Peyer's patch (tissue), 4 donors: ENCODE measurements around the gene TMED1. TPM values are rescaled to one million over a fixed set of nuclear protein-coding genes. Genes with fewer than 3 reads are reported as not detected.
"Not testable (repeated sequence)": the region's sequence is repeated elsewhere in the genome, so short reads cannot be mapped to it uniquely, and the experiment has no call there.

Experiments used
- DNase-seq, 3 donors: peaks; one replicate each; pipeline ENCODE4 v3.0.0-alpha.2; 2017 to 2019
- H3K27ac ChIP-seq, 4 donors: fragments of 200-600 bp; sonication (generic); one replicate each; pipeline ENCODE4 v1.5.1; 2016 to 2019
- H3K27me3 ChIP-seq, 2 donors: fragments of 200-600 bp; sonication (generic); one replicate each; pipeline ENCODE4 v1.5.1; 2019
- H3K36me3 ChIP-seq, 3 donors: fragments of 200-600 bp; sonication (generic); one replicate each; pipeline ENCODE4 v1.5.1; 2016 to 2019
- H3K4me1 ChIP-seq, 4 donors: fragments of 200-600 bp; sonication (generic); one replicate each; pipeline ENCODE4 v1.5.1; 2016 to 2019
- H3K4me3 ChIP-seq, 4 donors: fragments of 200-600 bp; sonication (generic); 1 replicate in 3 of 4; 2 replicates in 1 of 4; pipeline ENCODE4 v1.5.1; 2016 to 2019; ENCODE audit warnings: mild to moderate bottlenecking in 1 of 4
- H3K9me3 ChIP-seq, 4 donors: fragments of 200-600 bp; sonication (generic); one replicate each; pipeline ENCODE4 v1.5.1; 2016 to 2019; ENCODE audit warnings: mild to moderate bottlenecking in 1 of 4
- POLR2A ChIP-seq, 2 donors: fragments of 450-650 bp; IDR thresholded peaks; one replicate each; pipeline ENCODE4 v1.5.1; 2017; ENCODE audit warnings: antibody characterized with exemption in 2 of 2, mild to moderate bottlenecking in 2 of 2, moderate library complexity in 2 of 2
- total RNA-seq, 4 donors: library from RNA; depleted of rRNA; stranded (reverse); fragments of >200 nt; gene quantifications; one replicate each; pipeline ENCODE4 v1.1.0, GENCODE V29; 2016
- TF ChIP-seq, protein P1 (sequence below), 6 experiments: fragments of 450-650 bp in 4 of 6; fragments of 200-600 bp in 2 of 6; sonication (generic) in 1 of 6; IDR thresholded peaks; one replicate each; pipeline ENCODE4 v1.5.1; 2017 to 2019; ENCODE audit warnings: antibody characterized with exemption in 6 of 6, mild to moderate bottlenecking in 3 of 6, moderate library complexity in 1 of 6

Gene TMED1
- total RNA-seq, 4 donors from 2014 or later, result 11.6 to 18.4 (median 16.0) TPM

DNA sequence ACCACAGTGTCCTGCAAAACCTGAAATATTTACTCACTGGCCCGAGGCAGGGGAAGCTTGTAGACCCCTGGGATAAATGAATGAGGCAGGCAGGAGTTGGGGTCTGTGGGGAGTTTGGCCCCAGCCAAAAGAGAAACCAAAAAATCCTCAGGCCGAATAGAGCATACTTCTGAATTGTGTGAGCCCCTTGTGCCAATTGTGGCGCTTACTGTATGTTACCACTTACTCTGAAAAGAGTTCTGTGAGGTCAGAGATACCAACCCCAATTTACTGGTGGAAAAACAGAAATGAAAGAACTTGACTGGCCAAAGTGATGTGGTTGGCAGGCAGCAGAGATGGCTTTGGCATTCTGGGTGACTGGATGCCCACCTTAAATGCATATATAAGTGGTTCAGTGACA lies 42.2 kb upstream of the TMED1 start:
- Histone ChIP-seq H3K4me1 (peaks cover 0 to 26% (median 10%) of the 10 kb centered on the region in 4 donors), H3K27me3 (no peaks in the 10 kb centered on the region), H3K9me3 (no peaks in the 10 kb centered on the region), H3K4me3 (no peak overlapping the region), H3K27ac (peak overlapping the region in 3 of 4 donors; percentile 31 to 67 (median 52)), H3K36me3 (no peaks in the 10 kb centered on the region)
- DNase-seq, result no peak
- no peak for TF ChIP-seq POLR2A (IDR thresholded peaks at IDR 0.05)
- TF ChIP-seq, protein P1, sequence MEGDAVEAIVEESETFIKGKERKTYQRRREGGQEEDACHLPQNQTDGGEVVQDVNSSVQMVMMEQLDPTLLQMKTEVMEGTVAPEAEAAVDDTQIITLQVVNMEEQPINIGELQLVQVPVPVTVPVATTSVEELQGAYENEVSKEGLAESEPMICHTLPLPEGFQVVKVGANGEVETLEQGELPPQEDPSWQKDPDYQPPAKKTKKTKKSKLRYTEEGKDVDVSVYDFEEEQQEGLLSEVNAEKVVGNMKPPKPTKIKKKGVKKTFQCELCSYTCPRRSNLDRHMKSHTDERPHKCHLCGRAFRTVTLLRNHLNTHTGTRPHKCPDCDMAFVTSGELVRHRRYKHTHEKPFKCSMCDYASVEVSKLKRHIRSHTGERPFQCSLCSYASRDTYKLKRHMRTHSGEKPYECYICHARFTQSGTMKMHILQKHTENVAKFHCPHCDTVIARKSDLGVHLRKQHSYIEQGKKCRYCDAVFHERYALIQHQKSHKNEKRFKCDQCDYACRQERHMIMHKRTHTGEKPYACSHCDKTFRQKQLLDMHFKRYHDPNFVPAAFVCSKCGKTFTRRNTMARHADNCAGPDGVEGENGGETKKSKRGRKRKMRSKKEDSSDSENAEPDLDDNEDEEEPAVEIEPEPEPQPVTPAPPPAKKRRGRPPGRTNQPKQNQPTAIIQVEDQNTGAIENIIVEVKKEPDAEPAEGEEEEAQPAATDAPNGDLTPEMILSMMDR (IDR thresholded peaks at IDR 0.05), result no peak

DNA sequence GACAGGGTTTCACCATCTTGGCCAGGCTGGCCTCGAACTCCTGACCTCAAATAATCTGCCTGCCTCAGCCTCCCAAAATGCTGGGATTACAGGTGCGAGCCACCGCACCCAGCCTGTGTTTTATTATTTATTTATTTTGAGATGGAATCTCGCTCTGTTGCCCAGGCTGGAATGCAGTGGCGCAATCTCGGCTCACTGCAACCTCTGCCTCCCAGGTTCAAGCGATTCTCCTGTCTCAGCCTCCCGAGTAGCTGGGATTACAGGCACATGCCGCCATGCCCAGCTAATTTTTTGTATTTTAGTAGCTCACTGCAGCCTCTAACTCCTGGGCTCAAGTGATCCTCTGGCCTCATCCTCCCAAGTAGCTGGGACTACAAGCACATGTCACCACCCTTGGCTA lies 41.6 kb upstream of the TMED1 start:
- H3K9me3 ChIP-seq, H3K4me3 ChIP-seq, H3K36me3 ChIP-seq, H3K27me3 ChIP-seq, DNase-seq: not testable (repeated sequence)
- Histone ChIP-seq H3K4me1 (peaks cover 0 to 32% (median 10%) of the 10 kb centered on the region in 4 donors), H3K27ac (peak overlapping the region in 1 of 4 donors; percentile 52)

DNA sequence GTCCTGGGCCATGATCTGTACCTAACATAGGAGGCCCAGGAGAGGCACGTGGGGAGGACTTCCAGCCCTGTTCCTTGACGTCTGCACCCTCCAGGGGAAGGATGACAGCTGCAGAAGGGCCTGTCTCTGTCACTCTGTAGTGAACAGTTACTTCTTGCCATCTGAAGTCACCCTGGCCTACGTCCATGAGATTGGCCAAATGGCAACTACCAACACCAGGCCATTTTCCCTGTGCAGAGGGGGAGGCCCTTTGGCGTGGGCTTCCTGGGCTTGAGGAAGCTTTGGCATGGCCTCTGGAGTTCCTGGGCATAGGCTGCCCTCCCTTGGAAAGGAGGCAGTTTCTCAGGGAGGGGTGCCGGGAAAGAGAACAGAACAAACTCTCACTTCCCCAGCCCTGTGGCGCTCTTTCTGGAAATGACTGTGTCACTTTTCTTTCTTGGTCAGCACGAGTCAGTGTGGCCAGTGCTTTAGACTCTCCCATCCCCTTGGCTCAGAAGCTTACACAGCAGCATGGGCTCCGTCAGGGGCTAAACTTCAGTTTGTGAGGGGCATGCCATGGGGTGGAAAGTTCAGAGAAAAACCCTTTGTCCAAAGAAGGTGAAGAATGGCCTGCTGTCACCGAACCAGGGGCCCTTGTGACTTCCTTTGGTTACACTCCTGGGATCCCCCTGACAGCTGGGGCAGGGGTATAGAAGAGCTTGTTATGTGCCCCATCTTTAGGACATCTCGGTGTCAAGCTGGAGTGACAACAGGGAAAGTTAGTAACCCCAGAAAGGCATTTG lies 40.6 kb upstream of the TMED1 start:
- H3K9me3 ChIP-seq, result no peaks in the 10 kb centered on the region
- H3K36me3 ChIP-seq, result no peaks in the 10 kb centered on the region
- no peak overlapping the region for H3K4me3 ChIP-seq
- H3K27me3 ChIP-seq, result no peaks in the 10 kb centered on the region
- peak overlapping the region in 2 of 4 donors; percentile 15 to 52 for H3K27ac ChIP-seq
- TF ChIP-seq POLR2A (IDR thresholded peaks at IDR 0.05), result no peak
- TF ChIP-seq, protein P1 (IDR thresholded peaks at IDR 0.05), result no peak
- peak in 1 of 3 donors; percentile 57 for DNase-seq
- peaks cover 0 to 39% (median 10%) of the 10 kb centered on the region in 4 donors for H3K4me1 ChIP-seq

DNA sequence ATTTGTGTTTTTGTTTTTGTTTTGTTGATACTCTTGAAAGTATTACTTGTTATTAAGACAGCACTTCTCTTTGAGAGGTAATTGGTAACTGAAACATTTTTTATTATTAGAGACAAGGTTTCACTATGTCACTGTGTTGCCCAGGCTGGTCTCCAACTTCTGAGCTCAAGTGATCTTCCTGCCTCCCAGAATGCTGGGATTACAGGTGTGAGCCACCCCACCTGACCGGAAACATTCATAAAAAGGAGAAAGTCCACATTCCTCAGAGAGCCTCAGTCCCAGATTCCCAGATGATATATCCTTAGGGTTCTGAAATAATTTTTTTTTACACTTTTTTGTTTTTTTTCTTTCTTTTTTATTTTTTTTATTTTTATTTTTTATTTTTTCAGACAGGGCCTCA lies 38.0 kb upstream of the TMED1 start:
- H3K27me3 ChIP-seq, result no peaks in the 10 kb centered on the region
- peak overlapping the region in 2 of 4 donors; percentile 23 to 47 for H3K27ac ChIP-seq
- TF ChIP-seq POLR2A (IDR thresholded peaks at IDR 0.05), result peak in 1 of 2 donors; percentile 70
- TF ChIP-seq, protein P1 (IDR thresholded peaks at IDR 0.05), result no peak
- peaks cover 0 to 46% (median 10%) of the 10 kb centered on the region in 4 donors for H3K4me1 ChIP-seq
- no peaks in the 10 kb centered on the region for H3K9me3 ChIP-seq
- peak in 1 of 3 donors; percentile 62 for DNase-seq
- H3K4me3 ChIP-seq, result no peak overlapping the region
- H3K36me3 ChIP-seq, result no peaks in the 10 kb centered on the region

DNA sequence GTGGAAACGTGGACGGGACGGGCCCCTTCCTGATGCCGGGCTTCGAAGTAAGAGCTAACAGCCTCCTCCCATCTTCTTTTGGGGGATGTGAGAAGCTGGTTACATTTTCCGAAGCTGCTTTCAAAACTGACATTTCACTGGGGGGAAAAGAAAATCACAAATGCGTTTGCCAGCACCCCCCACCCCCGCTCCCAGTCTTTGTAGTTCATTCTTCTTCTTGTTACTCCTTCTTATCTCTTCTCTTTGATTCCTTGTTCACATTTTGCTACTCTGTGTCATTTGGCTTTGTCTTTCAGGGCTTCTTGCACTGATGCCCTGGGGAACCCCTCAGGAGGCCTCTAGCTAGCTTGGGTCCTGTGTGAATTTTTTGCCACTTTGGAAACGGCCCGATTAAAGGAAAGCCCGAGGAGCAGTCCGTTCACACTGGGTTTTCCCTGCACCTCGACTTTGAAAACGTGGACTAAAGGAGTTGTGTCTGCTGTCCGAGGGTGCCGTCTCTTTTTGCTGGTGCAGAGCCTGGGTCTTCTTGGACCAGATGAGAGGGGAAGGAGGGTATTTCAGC lies 36.6 kb upstream of the TMED1 start:
- Histone ChIP-seq H3K36me3 (no peaks in the 10 kb centered on the region), H3K27me3 (no peaks in the 10 kb centered on the region), H3K4me1 (peaks cover 0 to 35% (median 4%) of the 10 kb centered on the region in 4 donors), H3K9me3 (no peaks in the 10 kb centered on the region), H3K27ac (peak overlapping the region; percentile 81 to 92 (median 88)), H3K4me3 (peak overlapping the region; percentile 75 to 97 (median 90))
- no peak for TF ChIP-seq POLR2A (IDR thresholded peaks at IDR 0.05)
- TF ChIP-seq, protein P1 (IDR thresholded peaks at IDR 0.05), result peak in 1 of 6 experiments; percentile 1
- DNase-seq, result no peak
